SIG-M5 treated with dmso at 0.1 percent for 504 hours (cell line): ENCODE results near the gene KLF2.

Experiments used
- DNase-seq: peaks from one replicate; lab custom pipeline; 2025; ENCODE audit not compliant: unreplicated experiment; lab: John Stamatoyannopoulos, UW

The KLF2 gene

GRCh38 chr19:16306728-16307402, 17.8 kb upstream of the KLF2 start:
- no peak for DNase-seq

- no peak for DNase-seq
Observed at GRCh38 chr19:16308081-16308480, 16.5 kb upstream of the KLF2 start.

GRCh38 chr19:16309643-16310042, 15.0 kb upstream of the KLF2 start:
- no peak for DNase-seq

- DNase-seq = peak; percentile 63
Observed at GRCh38 chr19:16315825-16316505, 8.7 kb upstream of the KLF2 start.

GRCh38 chr19:16316506-16316882, 8.1 kb upstream of the KLF2 start:
- no peak for DNase-seq

GRCh38 chr19:16319481-16319880, 5.1 kb upstream of the KLF2 start:
- DNase-seq = no peak

GRCh38 chr19:16320987-16321386, 3.6 kb upstream of the KLF2 start:
- no peak for DNase-seq

- DNase-seq = no peak
Observed at GRCh38 chr19:16325161-16325527, 518 bp downstream of the KLF2 start.

- no peak for DNase-seq
Observed at GRCh38 chr19:16325641-16326400, 1.2 kb downstream of the KLF2 start.

GRCh38 chr19:16326401-16327168, 2.0 kb downstream of the KLF2 start:
- no peak for DNase-seq

- DNase-seq = no peak
Observed at GRCh38 chr19:16327169-16327475, 2.5 kb downstream of the KLF2 start.

GRCh38 chr19:16327501-16327900, 2.9 kb downstream of the KLF2 start:
- no peak for DNase-seq

GRCh38 chr19:16327911-16328823, 3.5 kb downstream of the KLF2 start:
- peak; percentile 98 for DNase-seq

- no peak for DNase-seq
Observed at GRCh38 chr19:16328824-16329482, 4.3 kb downstream of the KLF2 start.

- peak; percentile 70 for DNase-seq
Observed at GRCh38 chr19:16330368-16330801, 5.8 kb downstream of the KLF2 start.

- no peak for DNase-seq
Observed at GRCh38 chr19:16330806-16331690, 6.4 kb downstream of the KLF2 start.

- DNase-seq = no peak
Observed at GRCh38 chr19:16333001-16333586, 8.5 kb downstream of the KLF2 start.

GRCh38 chr19:16334411-16334810, 9.8 kb downstream of the KLF2 start:
- DNase-seq = no peak

- DNase-seq = no peak
Observed at GRCh38 chr19:16335226-16335625, 10.6 kb downstream of the KLF2 start.
